WTC11 (cell line): ENCODE measurements around the gene NR3C2. TPM values are rescaled to one million over a fixed set of nuclear protein-coding genes. Genes with fewer than 3 reads are reported as not detected.

Experiments
- ATAC-seq: fragments of 200-7000 bp; cut with Tn5 transposase; 2 replicates; pipeline ENCODE4 v1.10.0; 2021; ENCODE audit warnings: mild to moderate bottlenecking, moderate library complexity
- CTCF ChIA-PET: fragments of 300-600 bp; sonication (Branson Sonifier 250); formaldehyde crosslinking; loops from one replicate; lab custom pipeline; 2021; ENCODE audit warnings: antibody characterized with exemption; lab: Charles Lee
- POLR2A ChIA-PET: fragments of 350-600 bp; sonication (Branson Sonifier 250); formaldehyde crosslinking; loops from one replicate; lab custom pipeline; 2021; ENCODE audit warnings: antibody characterized with exemption; lab: Charles Lee
- DNase-seq: peaks from one replicate; pipeline ENCODE4 v3.0.0; 2021; ENCODE audit warnings: low spot score
- H3K27ac Mint-ChIP-seq: 2 replicates; pipeline ENCODE4 v1.8.0; 2021; ENCODE audit warnings: mixed read lengths
- H3K27me3 Mint-ChIP-seq: 2 replicates; pipeline ENCODE4 v1.8.0; 2021; ENCODE audit warnings: low read depth, mild to moderate bottlenecking, moderate library complexity, mixed read lengths
- H3K36me3 Mint-ChIP-seq: 2 replicates; pipeline ENCODE4 v1.8.0; 2021; ENCODE audit warnings: mixed read lengths
- H3K4me1 Mint-ChIP-seq: 2 replicates; pipeline ENCODE4 v1.8.0; 2022; ENCODE audit warnings: mixed read lengths
- H3K4me3 Mint-ChIP-seq: 2 replicates; pipeline ENCODE4 v1.8.0; 2021; ENCODE audit warnings: mild to moderate bottlenecking, moderate library complexity, mixed read lengths
- H3K9me3 Mint-ChIP-seq: 2 replicates; pipeline ENCODE4 v1.8.0; 2021; ENCODE audit warnings: mixed read lengths
- CBFB ChIP-seq: sonication (generic); formaldehyde crosslinking; IDR thresholded peaks from 2 replicates; pipeline ENCODE4 v1.8.1; 2022; ENCODE audit warnings: mild to moderate bottlenecking, low read depth, missing genetic modification reagents
- CREB1 ChIP-seq: sonication (generic); formaldehyde crosslinking; IDR thresholded peaks from 2 replicates; pipeline ENCODE4 v1.8.0; 2023; ENCODE audit warnings: mild to moderate bottlenecking, missing genetic modification reagents
- HMGA2 ChIP-seq: fragments of 250-450 bp; sonication (Bioruptor Pico); IDR thresholded peaks from 2 replicates; pipeline ENCODE4 v1.4.0; 2021; ENCODE audit warnings: mild to moderate bottlenecking, moderate library complexity
- JAZF1 ChIP-seq: fragments of 250-450 bp; sonication (Bioruptor Pico); IDR thresholded peaks from 2 replicates; pipeline ENCODE4 v1.9.0; 2021; ENCODE audit warnings: moderate library complexity, mild to moderate bottlenecking, inconsistent platforms
- MYBL2 ChIP-seq: sonication (generic); formaldehyde crosslinking; IDR thresholded peaks from 2 replicates; pipeline ENCODE4 v1.8.1; 2023; ENCODE audit warnings: mild to moderate bottlenecking, moderate library complexity, missing genetic modification reagents
- NR1H2 ChIP-seq: sonication (generic); formaldehyde crosslinking; IDR thresholded peaks from 2 replicates; pipeline ENCODE4 v1.9.0; 2021; ENCODE audit warnings: mild to moderate bottlenecking, moderate library complexity, missing genetic modification reagents
- NR2C2 ChIP-seq: sonication (generic); formaldehyde crosslinking; IDR thresholded peaks from 2 replicates; pipeline ENCODE4 v1.8.0; 2022; ENCODE audit warnings: mild to moderate bottlenecking, missing genetic modification reagents
- NR3C1 ChIP-seq: sonication (generic); formaldehyde crosslinking; conservative IDR thresholded peaks from 2 replicates; pipeline ENCODE4 v1.8.1; 2023; ENCODE audit warnings: low read depth, mild to moderate bottlenecking, missing genetic modification reagents
- TCF7 ChIP-seq: sonication (generic); formaldehyde crosslinking; IDR thresholded peaks from 2 replicates; pipeline ENCODE4 v1.8.0; 2022; ENCODE audit warnings: mild to moderate bottlenecking, low read depth, missing genetic modification reagents, moderate library complexity
- TEAD1 ChIP-seq: sonication (generic); formaldehyde crosslinking; IDR thresholded peaks from 2 replicates; pipeline ENCODE4 v1.8.0; 2022; ENCODE audit warnings: mild to moderate bottlenecking, missing genetic modification reagents
- TP53 ChIP-seq: sonication (generic); formaldehyde crosslinking; IDR thresholded peaks from 2 replicates; pipeline ENCODE4 v1.8.1; 2023; ENCODE audit warnings: mild to moderate bottlenecking, missing genetic modification reagents
- ZNF121 ChIP-seq: sonication (generic); formaldehyde crosslinking; IDR thresholded peaks from 2 replicates; pipeline ENCODE4 v1.8.0; 2023; ENCODE audit warnings: missing genetic modification reagents
- ZNF232 ChIP-seq: sonication (generic); formaldehyde crosslinking; IDR thresholded peaks from 2 replicates; pipeline ENCODE4 v1.8.0; 2022; ENCODE audit warnings: mild to moderate bottlenecking, missing genetic modification reagents
- ZNF317 ChIP-seq: sonication (generic); formaldehyde crosslinking; IDR thresholded peaks from 2 replicates; pipeline ENCODE4 v1.8.1; 2023; ENCODE audit warnings: low read depth, mild to moderate bottlenecking, moderate library complexity, missing genetic modification reagents, borderline replicate concordance
- ZNF416 ChIP-seq: fragments of 250-450 bp; sonication (Bioruptor Pico); IDR thresholded peaks from 2 replicates; pipeline ENCODE4 v1.9.0; 2021; ENCODE audit warnings: mild to moderate bottlenecking, inconsistent platforms
- ZNF423 ChIP-seq: fragments of 250-450 bp; sonication (Bioruptor Pico); IDR thresholded peaks from 2 replicates; pipeline ENCODE4 v2.1.2; 2022; ENCODE audit warnings: mild to moderate bottlenecking, moderate library complexity
- ZNF671 ChIP-seq: fragments of 250-450 bp; sonication (Bioruptor Pico); IDR thresholded peaks from 2 replicates; pipeline ENCODE4 v1.8.0; 2021; ENCODE audit warnings: mild to moderate bottlenecking
- total RNA-seq: library from RNA; stranded (reverse); gene quantifications from 3 replicates; pipeline ENCODE4 v1.2.3, GENCODE V29; 2021
- TF ChIP-seq, protein P1 (sequence below): sonication (generic); formaldehyde crosslinking; conservative IDR thresholded peaks from 2 replicates; pipeline ENCODE4 v1.8.1; 2022; ENCODE audit warnings: mild to moderate bottlenecking, missing genetic modification reagents
- TF ChIP-seq, protein P2 (sequence below): sonication (generic); formaldehyde crosslinking; IDR thresholded peaks from 2 replicates; pipeline ENCODE4 v1.8.1; 2023; ENCODE audit warnings: mild to moderate bottlenecking, missing genetic modification reagents
- TF ChIP-seq, protein P3 (sequence below): sonication (generic); formaldehyde crosslinking; IDR thresholded peaks from 2 replicates; pipeline ENCODE4 v1.8.1; 2023; ENCODE audit warnings: mild to moderate bottlenecking, missing genetic modification reagents, moderate library complexity
- TF ChIP-seq, protein P4 (sequence below): sonication (generic); formaldehyde crosslinking; IDR thresholded peaks from 2 replicates; pipeline ENCODE4 v1.8.1; 2023; ENCODE audit warnings: mild to moderate bottlenecking, missing genetic modification reagents
- TF ChIP-seq, protein P5 (sequence below): sonication (generic); formaldehyde crosslinking; IDR thresholded peaks from 2 replicates; pipeline ENCODE4 v1.8.1; 2023; ENCODE audit warnings: mild to moderate bottlenecking, missing genetic modification reagents, moderate library complexity
- TF ChIP-seq, protein P6 (sequence below): sonication (generic); formaldehyde crosslinking; IDR thresholded peaks from 2 replicates; pipeline ENCODE4 v1.8.1; 2022; ENCODE audit warnings: low read depth, mild to moderate bottlenecking, moderate library complexity, missing genetic modification reagents, borderline replicate concordance

NR3C2 gene
- total RNA-seq, 1 experiment from 2014 or later: 2.8 TPM

- ATAC-seq (no peak), DNase-seq (no peak)
- Mint-ChIP-seq H3K27me3 (no peaks in the 10 kb centered on the region), H3K27ac (no peak overlapping the region), H3K4me3 (no peak overlapping the region), H3K36me3 (no peaks in the 10 kb centered on the region), H3K4me1 (peaks cover 20% of the 10 kb centered on the region), H3K9me3 (no peaks in the 10 kb centered on the region)
- TF ChIP-seq TEAD1 (CRISPR knock-in tag) (no peak), CREB1 (no peak), NR3C1 (CRISPR knock-in tag) (no peak), NR1H2 (CRISPR knock-in tag) (no peak), ZNF317 (no peak), ZNF416 (CRISPR knock-in tag) (no peak), NR2C2 (no peak), ZNF232 (no peak), MYBL2 (CRISPR knock-in tag) (no peak), JAZF1 (no peak)
- TF ChIP-seq, protein P1, sequence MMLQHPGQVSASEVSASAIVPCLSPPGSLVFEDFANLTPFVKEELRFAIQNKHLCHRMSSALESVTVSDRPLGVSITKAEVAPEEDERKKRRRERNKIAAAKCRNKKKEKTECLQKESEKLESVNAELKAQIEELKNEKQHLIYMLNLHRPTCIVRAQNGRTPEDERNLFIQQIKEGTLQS: no peak
- TF ChIP-seq, protein P2, sequence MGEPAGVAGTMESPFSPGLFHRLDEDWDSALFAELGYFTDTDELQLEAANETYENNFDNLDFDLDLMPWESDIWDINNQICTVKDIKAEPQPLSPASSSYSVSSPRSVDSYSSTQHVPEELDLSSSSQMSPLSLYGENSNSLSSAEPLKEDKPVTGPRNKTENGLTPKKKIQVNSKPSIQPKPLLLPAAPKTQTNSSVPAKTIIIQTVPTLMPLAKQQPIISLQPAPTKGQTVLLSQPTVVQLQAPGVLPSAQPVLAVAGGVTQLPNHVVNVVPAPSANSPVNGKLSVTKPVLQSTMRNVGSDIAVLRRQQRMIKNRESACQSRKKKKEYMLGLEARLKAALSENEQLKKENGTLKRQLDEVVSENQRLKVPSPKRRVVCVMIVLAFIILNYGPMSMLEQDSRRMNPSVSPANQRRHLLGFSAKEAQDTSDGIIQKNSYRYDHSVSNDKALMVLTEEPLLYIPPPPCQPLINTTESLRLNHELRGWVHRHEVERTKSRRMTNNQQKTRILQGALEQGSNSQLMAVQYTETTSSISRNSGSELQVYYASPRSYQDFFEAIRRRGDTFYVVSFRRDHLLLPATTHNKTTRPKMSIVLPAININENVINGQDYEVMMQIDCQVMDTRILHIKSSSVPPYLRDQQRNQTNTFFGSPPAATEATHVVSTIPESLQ: no peak
- POLR2A ChIA-PET: no interaction called here
- CTCF ChIA-PET: no interaction called here
Measured at GRCh38 chr4:148159793-148160192, 282.4 kb downstream of the NR3C2 start.

DNA sequence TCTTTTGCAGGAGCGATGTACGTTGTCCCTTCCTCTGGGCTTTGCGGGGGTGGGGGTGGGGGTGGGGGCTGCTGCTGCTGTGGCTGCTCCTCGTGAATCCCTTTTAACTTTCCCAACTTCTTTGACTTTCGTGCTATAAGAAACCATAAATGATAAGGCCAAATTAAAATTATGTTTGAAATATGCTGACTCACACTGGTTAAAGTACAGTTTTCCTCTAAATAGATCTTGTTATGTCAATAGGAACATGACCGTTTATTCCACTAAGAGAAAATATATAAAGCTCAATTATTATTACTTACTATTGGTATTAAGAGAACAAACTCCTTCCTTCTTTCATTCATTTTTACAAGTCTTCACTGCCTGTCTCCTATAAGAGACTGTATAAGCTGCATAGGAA, 287.4 kb downstream of the NR3C2 start:
- ATAC-seq: no peak
- CTCF ChIA-PET: no interaction called here
- Mint-ChIP-seq H3K27me3 (no peaks in the 10 kb centered on the region), H3K27ac (0 out of 2 replicates have a peak overlapping the region, but pooled peaks have one; percentile 21)
- TF ChIP-seq, protein P3, sequence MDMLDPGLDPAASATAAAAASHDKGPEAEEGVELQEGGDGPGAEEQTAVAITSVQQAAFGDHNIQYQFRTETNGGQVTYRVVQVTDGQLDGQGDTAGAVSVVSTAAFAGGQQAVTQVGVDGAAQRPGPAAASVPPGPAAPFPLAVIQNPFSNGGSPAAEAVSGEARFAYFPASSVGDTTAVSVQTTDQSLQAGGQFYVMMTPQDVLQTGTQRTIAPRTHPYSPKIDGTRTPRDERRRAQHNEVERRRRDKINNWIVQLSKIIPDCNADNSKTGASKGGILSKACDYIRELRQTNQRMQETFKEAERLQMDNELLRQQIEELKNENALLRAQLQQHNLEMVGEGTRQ (CRISPR knock-in tag): no peak
- TF ChIP-seq ZNF121 (CRISPR knock-in tag): no peak
- no peak for TF ChIP-seq ZNF423 (CRISPR knock-in tag)
- TF ChIP-seq, protein P4, sequence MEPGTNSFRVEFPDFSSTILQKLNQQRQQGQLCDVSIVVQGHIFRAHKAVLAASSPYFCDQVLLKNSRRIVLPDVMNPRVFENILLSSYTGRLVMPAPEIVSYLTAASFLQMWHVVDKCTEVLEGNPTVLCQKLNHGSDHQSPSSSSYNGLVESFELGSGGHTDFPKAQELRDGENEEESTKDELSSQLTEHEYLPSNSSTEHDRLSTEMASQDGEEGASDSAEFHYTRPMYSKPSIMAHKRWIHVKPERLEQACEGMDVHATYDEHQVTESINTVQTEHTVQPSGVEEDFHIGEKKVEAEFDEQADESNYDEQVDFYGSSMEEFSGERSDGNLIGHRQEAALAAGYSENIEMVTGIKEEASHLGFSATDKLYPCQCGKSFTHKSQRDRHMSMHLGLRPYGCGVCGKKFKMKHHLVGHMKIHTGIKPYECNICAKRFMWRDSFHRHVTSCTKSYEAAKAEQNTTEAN (CRISPR knock-in tag): no peak
- no peak for TF ChIP-seq ZNF671 (CRISPR knock-in tag)
- TF ChIP-seq, protein P5, sequence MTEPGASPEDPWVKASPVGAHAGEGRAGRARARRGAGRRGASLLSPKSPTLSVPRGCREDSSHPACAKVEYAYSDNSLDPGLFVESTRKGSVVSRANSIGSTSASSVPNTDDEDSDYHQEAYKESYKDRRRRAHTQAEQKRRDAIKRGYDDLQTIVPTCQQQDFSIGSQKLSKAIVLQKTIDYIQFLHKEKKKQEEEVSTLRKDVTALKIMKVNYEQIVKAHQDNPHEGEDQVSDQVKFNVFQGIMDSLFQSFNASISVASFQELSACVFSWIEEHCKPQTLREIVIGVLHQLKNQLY (CRISPR knock-in tag): no peak
- TF ChIP-seq, protein P6, sequence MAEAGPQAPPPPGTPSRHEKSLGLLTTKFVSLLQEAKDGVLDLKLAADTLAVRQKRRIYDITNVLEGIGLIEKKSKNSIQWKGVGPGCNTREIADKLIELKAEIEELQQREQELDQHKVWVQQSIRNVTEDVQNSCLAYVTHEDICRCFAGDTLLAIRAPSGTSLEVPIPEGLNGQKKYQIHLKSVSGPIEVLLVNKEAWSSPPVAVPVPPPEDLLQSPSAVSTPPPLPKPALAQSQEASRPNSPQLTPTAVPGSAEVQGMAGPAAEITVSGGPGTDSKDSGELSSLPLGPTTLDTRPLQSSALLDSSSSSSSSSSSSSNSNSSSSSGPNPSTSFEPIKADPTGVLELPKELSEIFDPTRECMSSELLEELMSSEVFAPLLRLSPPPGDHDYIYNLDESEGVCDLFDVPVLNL (CRISPR knock-in tag): no peak
- TF ChIP-seq HMGA2: no peak
- TF ChIP-seq CBFB (CRISPR knock-in tag): no peak
- TF ChIP-seq TCF7: no peak
- TF ChIP-seq TP53 (CRISPR knock-in tag): no peak
- TF ChIP-seq, all 79 proteins: peak for 0
- POLR2A ChIA-PET: no interaction called here
- no peaks in the 10 kb centered on the region for H3K9me3 Mint-ChIP-seq
- no peak overlapping the region for H3K4me3 Mint-ChIP-seq
- peaks cover 15% of the 10 kb centered on the region for H3K4me1 Mint-ChIP-seq
- no peak for DNase-seq
- H3K36me3 Mint-ChIP-seq: no peaks in the 10 kb centered on the region
